Ureter (tissue), 1 donor: ENCODE measurements around the gene GRIN2A. TPM values are rescaled to one million over a fixed set of nuclear protein-coding genes. Genes with fewer than 3 reads are reported as not detected.

Experiments
- DNase-seq: peaks from one replicate; pipeline ENCODE4 v3.0.0-alpha.2; 2020; ENCODE audit warnings: low spot score
- total RNA-seq: library from RNA; stranded (reverse); gene quantifications from one replicate; pipeline ENCODE4 v1.2.4, GENCODE V29; 2023
- donor health status: DM: yes; HTN: yes; CAD: no.

GRIN2A gene
- total RNA-seq, 1 donor from 2014 or later = 0.81 TPM

- DNase-seq = no peak
Measured at GRCh38 chr16:9966569-9967157, 215.6 kb downstream of the GRIN2A start.

- DNase-seq = no peak
Measured at GRCh38 chr16:9965079-9965478, 217.1 kb downstream of the GRIN2A start.

DNA sequence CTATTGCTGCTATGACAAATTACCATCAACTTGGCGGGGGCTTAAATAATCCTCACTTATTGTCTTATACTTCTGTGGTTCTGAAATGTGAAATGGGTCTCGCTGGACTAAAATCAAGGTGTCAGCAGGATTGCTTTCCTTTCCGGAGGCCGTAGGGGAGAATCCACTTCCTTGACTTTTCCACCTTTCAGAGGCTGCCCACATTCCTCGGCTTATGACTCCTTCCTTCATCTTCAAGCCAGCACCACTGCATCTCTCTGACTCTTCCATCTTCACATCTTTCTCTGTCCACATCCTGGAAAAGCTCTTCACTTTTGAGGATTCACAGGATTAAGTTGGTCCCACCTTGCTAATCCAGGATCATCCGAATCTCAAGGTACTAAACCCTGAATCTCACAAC is 217.8 kb downstream of the GRIN2A start:
- DNase-seq = no peak

DNA sequence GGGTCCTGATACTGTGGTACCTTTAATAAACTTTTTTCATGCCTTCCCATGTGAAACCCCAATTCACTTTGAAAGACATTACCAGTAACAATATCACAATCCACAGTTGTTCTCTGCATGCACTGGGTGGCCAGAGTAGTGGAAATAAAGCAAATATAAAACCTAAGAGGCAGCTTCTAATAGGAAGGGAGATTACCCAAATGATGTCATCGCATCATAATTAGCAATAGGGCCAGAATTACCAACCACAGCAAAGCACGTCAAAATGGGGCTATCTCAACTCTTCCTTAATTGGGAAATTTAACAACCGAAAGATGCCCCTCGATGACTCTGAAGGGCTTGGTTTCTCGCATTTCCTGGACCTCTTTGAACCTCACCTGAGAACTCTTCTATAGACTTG is 224.8 kb downstream of the GRIN2A start:
- no peak for DNase-seq

DNA sequence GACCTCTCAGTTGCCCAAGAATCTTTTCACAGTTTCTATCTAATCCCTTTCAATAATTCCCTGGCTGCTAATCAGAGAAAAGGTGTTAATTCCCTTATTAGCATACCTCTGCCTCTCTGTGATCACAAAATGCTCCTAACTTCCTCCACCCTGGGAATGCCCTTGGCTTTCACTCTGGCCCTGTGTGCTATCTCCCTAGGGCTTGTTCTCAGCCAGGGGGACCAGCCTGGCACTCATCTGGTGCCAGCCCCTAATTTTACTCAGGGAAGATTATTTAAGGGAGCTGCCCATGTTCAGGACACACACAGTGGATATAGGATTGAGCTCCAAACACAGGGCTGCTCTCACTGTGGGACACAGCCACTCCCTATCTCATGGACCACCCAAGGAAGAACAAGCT is 225.2 kb downstream of the GRIN2A start:
- DNase-seq = no peak

GRCh38 chr16:9955677-9956076 is 226.6 kb downstream of the GRIN2A start:
- no peak for DNase-seq

DNA sequence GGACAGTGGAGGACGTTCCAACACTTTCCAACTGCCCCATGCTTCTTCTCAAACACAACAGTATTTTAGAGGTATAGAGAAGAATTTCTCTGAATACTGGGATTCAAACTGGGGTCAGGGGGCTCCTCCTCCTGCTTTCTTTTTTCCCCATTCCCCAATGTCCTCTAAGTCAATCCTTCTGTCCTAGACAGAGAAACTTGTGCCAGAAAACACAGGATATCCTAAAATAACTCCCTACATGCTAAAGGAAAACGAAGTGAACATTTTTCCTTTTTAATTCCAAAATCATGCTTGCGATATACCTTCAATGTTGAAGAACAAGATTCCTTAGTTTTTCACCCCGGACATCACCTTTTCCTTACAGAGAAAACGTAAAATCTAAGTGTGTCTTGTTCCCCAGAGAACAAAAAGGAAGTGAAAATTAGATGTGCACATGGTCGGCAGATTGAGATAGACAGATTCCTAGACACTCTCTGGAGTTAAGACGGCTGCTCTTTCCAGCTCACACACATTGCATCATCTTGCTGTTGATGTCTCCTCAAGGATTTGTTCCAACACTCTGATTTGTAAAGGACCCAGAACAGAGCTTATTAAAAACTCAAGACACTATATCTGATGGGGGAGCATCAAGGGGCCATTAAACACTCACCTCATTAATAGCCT is 228.2 kb downstream of the GRIN2A start:
- no peak for DNase-seq

GRCh38 chr16:9950658-9951057 is 231.6 kb downstream of the GRIN2A start:
- no peak for DNase-seq

- DNase-seq = no peak
Measured at GRCh38 chr16:9949396-9949795, 232.8 kb downstream of the GRIN2A start.

DNA sequence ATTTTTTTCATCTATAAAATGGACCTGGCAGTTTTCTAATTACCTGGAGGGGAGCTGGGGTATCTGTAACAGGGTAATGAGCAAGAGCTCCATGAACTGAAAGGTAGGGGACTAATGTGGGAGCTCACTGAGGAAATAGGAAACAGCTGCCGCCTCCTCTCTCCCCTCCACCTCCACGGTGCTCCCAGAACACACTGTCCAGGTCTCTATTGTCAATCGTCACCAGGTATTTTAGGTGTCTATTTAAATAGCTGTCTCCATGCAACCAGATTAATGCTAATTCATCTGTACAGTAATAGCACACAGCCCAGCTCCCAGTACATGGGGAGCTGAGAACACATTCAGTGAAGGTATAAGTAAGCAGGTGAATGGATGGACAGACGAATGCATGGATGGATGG is 233.3 kb downstream of the GRIN2A start:
- no peak for DNase-seq

- no peak for DNase-seq
Measured at GRCh38 chr16:9946022-9946720, 236.1 kb downstream of the GRIN2A start.

- no peak for DNase-seq
Measured at GRCh38 chr16:9943121-9943520, 239.1 kb downstream of the GRIN2A start.

DNA sequence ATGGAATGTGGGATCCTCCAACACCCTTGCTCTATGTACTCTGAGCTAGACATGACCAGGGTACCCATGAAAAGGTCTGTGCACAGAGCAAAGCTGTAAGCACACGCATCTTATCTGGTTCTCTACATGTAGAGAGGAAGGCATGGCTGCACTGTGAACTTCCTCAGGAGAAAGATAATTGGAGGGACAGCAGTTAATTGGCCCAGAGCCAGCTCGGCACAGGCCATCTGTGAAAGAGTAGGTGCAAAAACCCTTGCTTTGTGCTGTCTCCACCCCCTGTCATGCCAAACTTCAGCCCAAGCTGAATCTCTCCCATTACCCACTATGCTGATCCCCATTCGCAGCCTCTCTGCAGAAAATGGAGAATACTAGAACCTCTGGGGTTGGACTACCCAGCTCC is 241.0 kb downstream of the GRIN2A start:
- no peak for DNase-seq

DNA sequence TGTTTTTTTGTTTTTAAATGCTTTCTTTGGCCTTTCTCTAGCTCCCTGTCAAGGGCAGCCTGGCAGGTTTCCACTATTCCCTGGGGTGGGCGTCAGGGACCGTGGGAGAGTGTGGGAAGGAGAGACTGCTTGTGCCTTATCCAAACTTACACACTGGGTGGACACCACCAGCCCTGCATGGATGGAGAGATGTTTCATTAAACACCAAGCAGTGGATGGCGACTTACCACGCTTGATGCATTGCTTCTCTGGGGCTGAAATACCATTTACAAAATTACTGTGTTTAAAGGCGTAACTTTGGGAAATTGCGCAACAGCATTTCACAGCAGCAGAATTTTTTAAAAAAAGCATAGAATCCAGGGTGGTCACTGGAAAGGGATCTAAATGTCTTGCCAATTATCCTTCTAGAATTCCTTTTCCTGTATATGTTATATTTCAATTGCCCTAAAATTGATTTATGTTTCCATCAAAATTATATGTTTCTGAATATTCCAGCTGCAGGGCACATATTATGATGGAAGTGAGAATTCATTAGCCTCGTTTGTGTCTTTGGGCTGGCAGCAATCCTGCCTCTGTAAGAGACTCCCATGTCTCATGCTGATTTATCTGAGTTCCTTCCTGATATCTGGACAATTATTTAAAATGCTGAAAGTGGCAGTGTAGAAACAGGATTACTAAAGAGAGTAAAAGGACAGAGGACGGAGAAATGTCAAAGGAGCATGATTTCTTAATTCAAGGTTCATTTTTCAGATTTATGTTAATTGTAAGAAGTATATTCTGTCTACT is 247.3 kb downstream of the GRIN2A start:
- no peak for DNase-seq

DNA sequence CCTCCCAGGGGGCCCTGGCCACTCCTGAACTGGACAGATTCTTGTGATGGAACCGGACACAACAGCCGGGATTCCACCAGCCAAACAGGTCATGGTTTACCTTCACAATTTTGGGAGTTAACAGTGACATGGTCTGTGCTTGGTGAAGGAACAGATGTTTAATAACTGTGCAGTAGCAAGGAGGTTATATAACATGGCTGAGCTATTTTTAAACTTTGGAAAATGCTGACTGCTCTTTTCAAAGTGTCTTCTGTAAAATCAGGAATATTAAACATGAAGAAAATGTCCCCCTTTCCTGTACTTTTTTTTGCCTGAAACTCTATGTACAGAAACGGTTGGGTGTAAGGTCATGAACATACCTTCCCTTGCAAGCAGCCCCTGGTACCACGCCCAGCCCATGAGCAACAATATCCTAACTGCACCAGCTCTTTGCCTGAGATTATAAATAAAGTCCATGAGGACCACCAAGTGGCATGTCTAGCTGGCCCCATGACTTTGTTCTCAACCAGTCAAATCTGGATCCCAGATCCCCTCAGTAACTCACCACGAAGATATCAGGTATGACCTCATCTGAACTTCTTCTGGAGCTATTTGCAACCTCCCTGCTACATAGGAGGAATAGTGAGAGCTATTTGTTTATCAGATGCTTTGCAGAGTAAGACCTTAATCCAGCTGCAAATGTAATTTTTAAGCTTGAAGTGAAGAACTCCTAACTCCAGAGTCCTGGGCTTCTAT is 249.1 kb downstream of the GRIN2A start:
- no peak for DNase-seq

DNA sequence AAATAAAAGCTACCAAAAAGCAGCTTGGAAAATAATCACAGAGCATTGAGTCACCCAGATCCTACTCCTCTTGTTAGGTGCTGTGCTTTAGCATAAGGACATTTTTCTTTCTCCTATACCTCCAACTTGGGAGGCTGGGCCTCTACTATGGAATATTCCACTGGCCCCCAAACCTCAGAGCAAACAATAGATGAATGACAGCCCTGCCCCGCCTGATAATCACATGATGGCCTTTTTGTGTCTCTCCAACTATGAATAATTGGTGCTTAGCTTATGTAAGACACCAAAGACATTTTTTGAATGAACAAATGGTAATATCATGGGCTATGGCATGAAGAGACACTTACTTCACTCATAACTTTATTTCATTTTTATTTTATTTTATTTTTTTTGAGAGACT is 250.2 kb downstream of the GRIN2A start:
- no peak for DNase-seq

DNA sequence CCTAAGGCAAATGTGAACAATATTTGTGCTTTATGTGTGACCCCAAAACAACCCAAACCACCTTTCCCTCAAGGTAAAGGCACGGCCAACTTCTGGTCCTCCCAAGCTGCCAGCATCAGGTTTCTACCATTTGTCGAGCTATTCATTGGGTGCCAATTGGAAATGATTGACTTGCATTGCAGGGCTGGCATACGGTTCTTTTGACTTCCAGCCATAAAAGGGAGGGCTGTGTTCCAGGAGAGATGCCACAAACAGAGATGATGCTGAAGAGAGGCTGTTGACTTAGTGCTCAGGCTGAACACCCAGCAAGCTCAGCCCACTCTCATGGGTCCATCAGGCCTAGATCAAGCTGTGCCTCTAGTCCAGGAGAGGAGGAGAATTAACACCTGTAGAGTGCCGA is 252.4 kb downstream of the GRIN2A start:
- no peak for DNase-seq

DNA sequence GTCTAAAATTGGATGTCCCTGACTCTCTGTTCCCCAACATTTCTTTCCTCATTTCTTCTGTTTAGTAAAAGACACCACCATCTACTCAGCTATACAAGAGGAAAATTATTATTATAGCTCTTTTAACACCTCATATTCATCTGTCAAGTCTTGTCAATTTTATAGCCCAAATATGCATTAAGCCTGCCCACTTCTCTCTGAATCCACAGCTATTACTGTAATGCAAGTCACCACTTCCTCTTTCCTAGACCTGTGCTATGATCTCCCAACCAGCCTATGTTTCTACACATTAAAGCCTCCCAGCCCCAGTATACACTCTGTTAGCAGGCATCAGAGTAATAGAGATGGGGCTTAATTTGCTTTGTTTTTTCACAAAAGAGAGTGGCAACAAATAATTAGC is 252.9 kb downstream of the GRIN2A start:
- DNase-seq = no peak

DNA sequence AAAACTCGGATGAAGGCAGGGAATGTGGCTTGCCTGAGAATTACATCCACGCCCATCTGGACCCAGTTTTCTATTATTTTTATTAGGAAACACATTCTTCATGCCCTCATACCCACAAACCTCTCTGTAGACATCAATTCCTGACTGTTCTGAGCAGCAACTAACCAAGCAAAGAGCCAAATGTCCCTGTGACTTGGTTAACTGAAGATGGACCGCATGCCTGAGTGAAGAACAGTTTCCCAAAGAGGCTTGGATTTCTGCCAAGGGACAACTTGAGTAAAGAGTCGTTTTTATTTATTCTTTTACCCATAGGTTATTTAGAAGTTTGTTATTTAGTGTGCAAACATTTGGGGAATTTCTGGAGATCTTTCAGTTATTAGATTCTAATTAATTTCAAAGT is 259.8 kb downstream of the GRIN2A start:
- no peak for DNase-seq

GRCh38 chr16:9921997-9922396 is 260.2 kb downstream of the GRIN2A start:
- DNase-seq = no peak

GRCh38 chr16:9919460-9919859 is 262.8 kb downstream of the GRIN2A start:
- no peak for DNase-seq

DNA sequence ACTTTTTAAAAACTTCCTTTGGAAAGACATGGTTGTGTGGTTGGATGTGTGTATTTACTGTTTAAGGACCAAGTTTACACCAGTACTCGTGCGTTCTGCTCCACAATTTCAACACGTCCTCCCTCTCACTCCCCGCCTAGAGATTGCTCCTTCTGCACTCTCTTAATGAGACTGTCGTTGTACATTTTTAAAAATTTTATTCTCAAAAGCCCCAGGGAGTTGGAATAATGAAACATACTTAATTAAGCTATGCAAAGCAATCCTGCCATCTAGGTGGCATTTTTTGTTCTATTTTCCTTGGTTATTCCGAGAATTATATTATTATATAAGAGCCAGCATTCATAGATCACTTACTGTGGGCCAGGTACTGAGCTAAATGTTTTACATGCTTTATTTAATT is 264.5 kb downstream of the GRIN2A start:
- no peak for DNase-seq
